ENCODE measurements around the gene CLIC2.
"Not testable (repeated sequence)": the region's sequence is repeated elsewhere in the genome, so short reads cannot be mapped to it uniquely, and the experiment has no call there.

Gene CLIC2

DNA sequence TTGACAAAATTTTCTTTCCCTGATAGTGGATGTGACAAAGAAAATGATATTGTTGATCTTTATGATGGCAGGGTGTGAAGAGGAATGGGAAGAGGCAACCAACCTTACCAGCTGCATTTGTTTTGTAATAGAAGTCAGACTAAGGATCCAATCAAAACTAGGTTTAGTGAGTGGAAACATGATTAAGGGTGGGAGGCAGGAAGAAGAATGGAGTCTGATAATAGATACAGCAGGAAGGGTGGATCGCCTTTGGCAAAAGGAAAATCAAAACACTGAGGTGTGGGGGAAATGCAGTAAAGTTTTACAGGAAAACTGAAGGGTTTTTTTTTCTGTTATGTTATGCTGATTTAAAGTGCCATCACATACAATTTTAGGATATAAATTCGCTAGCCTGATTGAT is 3.4 kb downstream of the CLIC2 start:
- no peaks in the 10 kb centered on the region for H3K36me3 ChIP-seq (ENCODE audit: control insufficient read depth in 2 of 2, insufficient read depth in 2 of 2, low read length in 2 of 2)
- H3K9ac ChIP-seq (ENCODE audit: low read length in 2 of 2): no peak overlapping the region
- H3K27me3 ChIP-seq (ENCODE audit: control insufficient read depth in 1 of 2, insufficient read depth in 2 of 2, low read length in 2 of 2): no peaks in the 10 kb centered on the region
- H3K27ac ChIP-seq (ENCODE audit: low read length): no peak overlapping the region
- no peaks in the 10 kb centered on the region for H3K9me3 ChIP-seq (ENCODE audit: control insufficient read depth in 2 of 2, low read length in 2 of 2)
- no peaks in the 10 kb centered on the region for H3K4me1 ChIP-seq (ENCODE audit: control insufficient read depth, insufficient read depth, low read length)
- H3K4me3 ChIP-seq (ENCODE audit: low read length in 2 of 2): no peak overlapping the region

DNA sequence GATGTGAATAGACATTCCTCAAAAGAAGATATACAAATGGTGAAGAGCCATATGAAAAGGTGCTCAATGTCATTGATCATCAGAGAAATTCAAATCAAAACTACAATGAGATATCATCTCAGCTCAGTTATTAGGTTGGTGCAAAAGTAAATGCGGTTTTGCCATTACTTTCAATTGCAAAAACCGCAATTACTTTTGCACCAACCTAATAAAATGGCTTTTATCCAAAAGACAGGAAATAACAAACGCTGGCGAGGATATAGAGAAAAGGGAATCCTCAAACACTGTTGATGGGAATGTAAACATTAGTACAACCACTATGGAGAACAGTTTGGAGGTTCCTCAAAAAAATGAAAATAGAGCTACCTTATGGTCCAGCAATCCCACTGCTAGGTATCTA is 5.1 kb downstream of the CLIC2 start:
- Histone ChIP-seq H3K9ac (ENCODE audit: low read length in 2 of 2) (no peak overlapping the region), H3K27ac (ENCODE audit: low read length) (no peak overlapping the region), H3K27me3 (ENCODE audit: control insufficient read depth in 1 of 2, insufficient read depth in 2 of 2, low read length in 2 of 2) (no peaks in the 10 kb centered on the region), H3K36me3 (ENCODE audit: control insufficient read depth in 2 of 2, insufficient read depth in 2 of 2, low read length in 2 of 2) (no peaks in the 10 kb centered on the region), H3K4me3 (ENCODE audit: low read length in 2 of 2) (no peak overlapping the region), H3K4me1 (ENCODE audit: control insufficient read depth, insufficient read depth, low read length) (no peaks in the 10 kb centered on the region), H3K9me3 (ENCODE audit: control insufficient read depth in 2 of 2, low read length in 2 of 2) (no peaks in the 10 kb centered on the region)

DNA sequence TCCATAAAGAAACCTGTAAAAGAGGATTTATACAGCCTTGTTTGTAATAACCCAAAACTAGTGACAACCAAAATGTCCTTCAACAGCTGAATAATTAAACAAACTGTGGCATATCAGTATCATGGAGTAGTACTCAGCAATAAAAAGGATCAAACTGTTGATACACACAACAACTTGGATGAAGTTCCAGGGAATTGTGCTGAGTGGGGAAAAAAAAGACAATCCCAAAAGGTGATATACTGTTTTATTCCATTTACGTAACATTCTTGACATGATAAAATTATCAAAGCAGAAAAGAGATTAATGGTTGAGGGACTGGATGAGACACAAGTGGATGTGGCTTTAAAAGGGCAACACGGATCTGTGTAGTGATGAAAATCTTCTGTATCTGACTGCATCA is 7.8 kb downstream of the CLIC2 start:
- H3K4me3 ChIP-seq (ENCODE audit: low read length in 2 of 2): no peak overlapping the region

DNA sequence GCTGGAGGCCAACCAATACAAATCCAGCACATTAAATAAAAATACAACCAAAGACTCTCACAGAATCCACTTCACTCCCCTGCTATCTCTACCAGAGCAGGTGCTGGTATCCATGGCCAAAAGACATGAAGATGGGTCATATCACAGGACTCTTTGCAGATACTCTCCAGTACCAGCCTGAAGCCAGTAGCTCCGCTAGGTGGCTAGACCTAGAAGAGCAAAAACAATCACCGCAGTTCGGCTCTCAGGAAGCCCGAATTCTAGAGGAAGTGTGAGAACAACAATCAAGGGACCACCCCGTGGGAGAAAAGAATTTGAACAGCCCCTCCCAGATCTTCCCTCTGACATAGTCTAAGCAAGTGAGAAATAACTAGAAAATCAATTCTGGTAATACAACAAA is 20.2 kb downstream of the CLIC2 start:
- Histone ChIP-seq H3K9ac (ENCODE audit: low read length in 2 of 2) (no peak overlapping the region), H3K4me3 (ENCODE audit: low read length in 2 of 2) (no peak overlapping the region), H3K4me1 (ENCODE audit: control insufficient read depth, insufficient read depth, low read length) (no peaks in the 10 kb centered on the region), H3K27ac (ENCODE audit: low read length) (no peak overlapping the region), H3K9me3 (ENCODE audit: control insufficient read depth in 2 of 2, low read length in 2 of 2) (no peaks in the 10 kb centered on the region), H3K27me3 (ENCODE audit: control insufficient read depth in 1 of 2, insufficient read depth in 2 of 2, low read length in 2 of 2) (no peaks in the 10 kb centered on the region), H3K36me3 (ENCODE audit: control insufficient read depth in 2 of 2, insufficient read depth in 2 of 2, low read length in 2 of 2) (no peaks in the 10 kb centered on the region)

More for the DNA sequence above, 7.8 kb downstream of the CLIC2 start:
- no peaks in the 10 kb centered on the region for H3K36me3 ChIP-seq (ENCODE audit: control insufficient read depth in 2 of 2, insufficient read depth in 2 of 2, low read length in 2 of 2)
- H3K27me3 ChIP-seq (ENCODE audit: control insufficient read depth in 1 of 2, insufficient read depth in 2 of 2, low read length in 2 of 2): no peaks in the 10 kb centered on the region
- H3K27ac ChIP-seq (ENCODE audit: low read length): no peak overlapping the region
- no peaks in the 10 kb centered on the region for H3K4me1 ChIP-seq (ENCODE audit: control insufficient read depth, insufficient read depth, low read length)
- no peak overlapping the region for H3K9ac ChIP-seq (ENCODE audit: low read length in 2 of 2)
- H3K9me3 ChIP-seq (ENCODE audit: control insufficient read depth in 2 of 2, low read length in 2 of 2): no peaks in the 10 kb centered on the region

DNA sequence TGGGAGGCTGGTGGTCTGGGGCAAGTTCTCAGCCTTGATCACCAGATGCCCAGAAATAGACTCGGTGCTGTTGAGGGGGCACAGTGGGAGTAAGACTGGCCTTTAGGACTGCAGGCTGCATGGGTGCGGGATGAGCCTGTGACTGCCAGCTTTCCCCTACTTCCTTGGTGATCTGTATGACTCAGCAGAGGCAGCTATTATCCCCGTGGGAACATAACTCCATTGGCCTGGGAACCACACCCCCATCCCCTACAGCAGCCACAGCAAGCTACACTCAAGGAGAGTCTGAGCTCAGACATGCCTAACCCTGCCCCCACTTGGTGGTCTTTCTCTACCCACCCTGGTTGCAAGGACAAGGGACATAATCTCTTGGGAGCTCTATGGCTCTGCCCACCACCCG is 20.6 kb downstream of the CLIC2 start:
- no peak overlapping the region for H3K4me3 ChIP-seq (ENCODE audit: low read length in 2 of 2)
- no peaks in the 10 kb centered on the region for H3K9me3 ChIP-seq (ENCODE audit: control insufficient read depth in 2 of 2, low read length in 2 of 2)
- no peaks in the 10 kb centered on the region for H3K36me3 ChIP-seq (ENCODE audit: control insufficient read depth in 2 of 2, insufficient read depth in 2 of 2, low read length in 2 of 2)
- no peak overlapping the region for H3K9ac ChIP-seq (ENCODE audit: low read length in 2 of 2)
- no peaks in the 10 kb centered on the region for H3K27me3 ChIP-seq (ENCODE audit: control insufficient read depth in 1 of 2, insufficient read depth in 2 of 2, low read length in 2 of 2)
- no peaks in the 10 kb centered on the region for H3K4me1 ChIP-seq (ENCODE audit: control insufficient read depth, insufficient read depth, low read length)
- no peak overlapping the region for H3K27ac ChIP-seq (ENCODE audit: low read length)

DNA sequence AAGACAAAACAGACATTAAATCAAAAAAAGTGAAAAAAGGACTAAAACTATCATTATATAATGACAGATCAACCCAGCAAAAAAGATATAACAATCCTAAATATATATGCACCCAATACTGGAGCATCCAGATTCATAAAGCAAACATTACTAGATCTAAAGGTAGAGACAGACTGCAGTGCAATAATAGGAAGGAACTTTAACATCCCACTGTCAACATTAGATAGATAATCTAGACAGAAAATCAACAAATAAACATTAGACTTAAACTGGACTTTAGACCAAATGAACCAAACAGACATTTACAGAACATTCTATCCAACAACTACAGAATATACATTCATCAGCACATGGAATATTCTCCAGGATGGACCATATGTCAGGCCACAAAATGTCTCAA is 40.6 kb downstream of the CLIC2 start:
- no peaks in the 10 kb centered on the region for H3K27me3 ChIP-seq (ENCODE audit: control insufficient read depth in 1 of 2, insufficient read depth in 2 of 2, low read length in 2 of 2)
- no peaks in the 10 kb centered on the region for H3K4me1 ChIP-seq (ENCODE audit: control insufficient read depth, insufficient read depth, low read length)
- H3K36me3 ChIP-seq (ENCODE audit: control insufficient read depth in 2 of 2, insufficient read depth in 2 of 2, low read length in 2 of 2): no peaks in the 10 kb centered on the region
- H3K4me3 ChIP-seq (ENCODE audit: low read length in 2 of 2): no peak overlapping the region
- no peak overlapping the region for H3K27ac ChIP-seq (ENCODE audit: low read length)
- H3K9me3 ChIP-seq (ENCODE audit: control insufficient read depth in 2 of 2, low read length in 2 of 2): no peaks in the 10 kb centered on the region
- no peak overlapping the region for H3K9ac ChIP-seq (ENCODE audit: low read length in 2 of 2)

DNA sequence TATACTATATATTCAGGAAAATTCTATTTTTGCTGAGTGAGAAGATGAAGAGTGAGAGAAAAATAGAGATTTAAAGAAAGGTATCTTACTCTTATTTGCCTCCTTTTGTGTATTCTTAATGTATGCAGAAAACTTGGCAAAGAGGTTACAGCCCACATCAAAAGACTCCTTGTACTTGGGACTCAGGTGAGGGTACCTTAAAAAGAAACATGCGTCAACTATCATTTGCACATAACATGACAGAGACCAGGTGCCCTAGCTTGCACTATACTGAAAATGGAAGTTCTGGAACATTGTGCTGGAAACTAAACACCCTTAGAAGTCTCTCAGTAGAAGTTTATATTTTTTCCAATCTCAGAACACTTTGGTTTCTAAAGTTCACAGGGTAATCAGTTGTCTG is 54.5 kb downstream of the CLIC2 start:
- Histone ChIP-seq H3K27me3 (ENCODE audit: control insufficient read depth in 1 of 2, insufficient read depth in 2 of 2, low read length in 2 of 2) (no peaks in the 10 kb centered on the region), H3K36me3 (ENCODE audit: control insufficient read depth in 2 of 2, insufficient read depth in 2 of 2, low read length in 2 of 2) (no peaks in the 10 kb centered on the region), H3K4me3 (ENCODE audit: low read length in 2 of 2) (no peak overlapping the region), H3K9ac (ENCODE audit: low read length in 2 of 2) (no peak overlapping the region), H3K9me3 (ENCODE audit: control insufficient read depth in 2 of 2, low read length in 2 of 2) (no peaks in the 10 kb centered on the region), H3K4me1 (ENCODE audit: control insufficient read depth, insufficient read depth, low read length) (no peaks in the 10 kb centered on the region), H3K27ac (ENCODE audit: low read length) (no peak overlapping the region)

DNA sequence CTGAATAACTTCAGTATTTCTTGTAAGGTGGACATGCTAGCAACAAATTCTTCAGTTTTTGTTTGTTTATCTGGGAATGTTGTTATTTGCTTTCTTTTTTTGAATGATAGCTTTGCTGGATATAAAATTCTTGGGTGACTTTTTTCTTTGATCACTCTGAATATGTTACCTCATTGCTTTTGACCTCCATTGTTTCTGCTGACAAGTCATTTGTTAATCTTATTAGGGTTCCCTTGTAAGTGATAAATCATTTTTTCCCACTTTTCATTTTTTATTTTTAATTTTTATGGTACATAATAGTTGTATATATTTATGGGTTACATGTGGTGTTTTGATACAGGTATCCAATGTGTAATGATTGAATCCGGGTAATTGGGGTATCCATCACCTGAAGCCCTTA is 63.4 kb downstream of the CLIC2 start:
- no peaks in the 10 kb centered on the region for H3K9me3 ChIP-seq (ENCODE audit: control insufficient read depth in 2 of 2, low read length in 2 of 2)
- H3K27me3 ChIP-seq (ENCODE audit: control insufficient read depth in 1 of 2, insufficient read depth in 2 of 2, low read length in 2 of 2): no peaks in the 10 kb centered on the region

DNA sequence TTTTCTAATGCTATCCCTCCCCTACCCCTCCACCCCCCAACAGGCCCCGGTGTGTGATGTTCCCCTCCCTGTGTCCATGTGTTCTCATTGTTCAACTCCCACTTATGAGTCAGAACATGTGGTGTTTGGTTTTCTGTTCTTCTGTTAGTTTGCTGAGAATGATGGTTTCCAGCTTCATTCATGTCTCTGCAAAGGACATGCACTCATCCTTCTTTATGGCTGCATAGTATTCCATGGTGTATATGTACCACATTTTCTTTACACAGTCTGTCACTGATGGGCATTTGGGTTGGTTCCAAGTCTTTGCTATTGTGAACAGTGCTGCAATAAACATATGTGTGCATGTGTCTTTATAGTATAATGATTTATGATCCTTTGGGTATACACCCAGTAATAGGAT is 66.4 kb downstream of the CLIC2 start:
- not testable (repeated sequence) for H3K36me3 ChIP-seq (ENCODE audit: control insufficient read depth in 2 of 2, insufficient read depth in 2 of 2, low read length in 2 of 2); H3K4me1 ChIP-seq (ENCODE audit: control insufficient read depth, insufficient read depth, low read length); H3K9ac ChIP-seq (ENCODE audit: low read length in 2 of 2); H3K9me3 ChIP-seq (ENCODE audit: control insufficient read depth in 2 of 2, low read length in 2 of 2); H3K27me3 ChIP-seq (ENCODE audit: control insufficient read depth in 1 of 2, insufficient read depth in 2 of 2, low read length in 2 of 2); H3K4me3 ChIP-seq (ENCODE audit: low read length in 2 of 2); H3K27ac ChIP-seq (ENCODE audit: low read length)

More for the DNA sequence above, 63.4 kb downstream of the CLIC2 start:
- no peak overlapping the region for H3K9ac ChIP-seq (ENCODE audit: low read length in 2 of 2)
- H3K4me3 ChIP-seq (ENCODE audit: low read length in 2 of 2): no peak overlapping the region
- no peaks in the 10 kb centered on the region for H3K36me3 ChIP-seq (ENCODE audit: control insufficient read depth in 2 of 2, insufficient read depth in 2 of 2, low read length in 2 of 2)
- H3K27ac ChIP-seq (ENCODE audit: low read length): no peak overlapping the region
- no peaks in the 10 kb centered on the region for H3K4me1 ChIP-seq (ENCODE audit: control insufficient read depth, insufficient read depth, low read length)

DNA sequence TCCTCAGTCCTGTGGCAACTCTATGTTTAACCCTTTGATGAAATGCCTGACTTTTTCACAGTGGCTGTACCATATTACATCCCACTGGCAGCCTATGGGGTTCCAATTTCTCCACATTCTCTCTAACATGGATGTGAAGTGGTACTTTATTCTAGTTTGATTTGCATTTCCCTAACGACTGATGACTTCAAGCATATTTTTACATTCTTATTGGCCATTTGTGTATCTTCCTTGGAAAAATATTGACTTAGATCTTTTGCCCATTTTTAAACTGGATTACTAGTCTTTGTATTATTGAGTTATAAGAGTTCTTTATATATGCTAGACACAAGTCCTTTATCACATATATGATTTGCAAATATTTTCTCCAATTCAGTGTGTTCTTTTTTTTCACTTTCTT is 68.0 kb downstream of the CLIC2 start:
- no peak overlapping the region for H3K9ac ChIP-seq (ENCODE audit: low read length in 2 of 2)
- no peaks in the 10 kb centered on the region for H3K27me3 ChIP-seq (ENCODE audit: control insufficient read depth in 1 of 2, insufficient read depth in 2 of 2, low read length in 2 of 2)
- no peaks in the 10 kb centered on the region for H3K36me3 ChIP-seq (ENCODE audit: control insufficient read depth in 2 of 2, insufficient read depth in 2 of 2, low read length in 2 of 2)
- no peak overlapping the region for H3K27ac ChIP-seq (ENCODE audit: low read length)
- no peak overlapping the region for H3K4me3 ChIP-seq (ENCODE audit: low read length in 2 of 2)
- peaks cover 5% of the 10 kb centered on the region for H3K4me1 ChIP-seq (ENCODE audit: control insufficient read depth, insufficient read depth, low read length)
- H3K9me3 ChIP-seq (ENCODE audit: control insufficient read depth in 2 of 2, low read length in 2 of 2): no peaks in the 10 kb centered on the region

DNA sequence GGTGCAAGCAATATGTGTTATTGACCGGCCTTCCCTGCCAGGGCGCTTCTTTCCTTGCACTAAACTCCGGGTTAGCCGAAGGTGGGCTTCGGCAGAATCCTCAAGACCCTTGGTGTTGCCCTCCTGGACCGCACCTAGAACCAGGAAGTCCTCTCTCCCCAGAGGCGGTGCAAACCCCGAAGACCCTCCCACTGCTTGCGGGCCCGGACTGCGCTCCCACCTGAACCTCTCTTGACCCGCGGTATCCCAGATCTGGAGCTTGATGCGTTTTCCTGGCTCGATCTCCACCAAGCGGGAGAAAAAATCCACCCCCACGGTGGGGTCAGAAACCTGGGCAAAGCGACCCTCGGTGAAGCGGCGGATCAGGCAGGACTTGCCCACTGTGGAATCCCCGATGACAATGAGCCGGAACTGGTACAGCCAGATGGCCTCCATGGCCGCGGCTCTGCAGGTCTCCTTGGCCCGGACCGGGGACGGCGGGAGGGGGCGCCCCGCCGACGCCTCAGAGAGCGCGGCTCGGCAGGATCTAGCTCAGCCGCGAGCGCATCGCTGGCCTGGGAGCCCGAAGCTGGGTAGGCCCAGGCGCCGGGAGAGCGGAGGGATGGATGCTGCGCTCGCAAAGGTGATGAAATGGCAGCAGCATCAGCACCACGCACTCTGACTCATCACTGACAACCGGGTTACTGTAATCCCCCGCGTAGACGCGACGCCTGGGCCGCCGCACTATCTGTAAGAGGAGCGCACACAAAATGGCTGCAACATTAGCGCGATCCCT is 70.4 kb downstream of the CLIC2 start, which contains the start of gene RAB39B:
TSS of gene RAB39B (minus strand) at position 638 of the 775 bp plus-strand sequence. CDS start at position 435, 203 bp downstream.
- Histone ChIP-seq H3K9me3 (ENCODE audit: control insufficient read depth in 2 of 2, low read length in 2 of 2) (no peaks in the 10 kb centered on the region), H3K9ac (ENCODE audit: low read length in 2 of 2) (no peak within 1 kb of the TSS), H3K27ac (ENCODE audit: low read length) (no peak within 1 kb of the TSS)

More for the DNA sequence above, 70.4 kb downstream of the CLIC2 start, which contains the start of gene RAB39B:
- H3K4me3 ChIP-seq (ENCODE audit: low read length in 2 of 2): peak within 1 kb of the TSS; percentile 31 to 66
- peaks cover 5% of the 10 kb centered on the region for H3K4me1 ChIP-seq (ENCODE audit: control insufficient read depth, insufficient read depth, low read length)
- H3K36me3 ChIP-seq (ENCODE audit: control insufficient read depth in 2 of 2, insufficient read depth in 2 of 2, low read length in 2 of 2): no peaks in the 10 kb centered on the region
- no peaks in the 10 kb centered on the region for H3K27me3 ChIP-seq (ENCODE audit: control insufficient read depth in 1 of 2, insufficient read depth in 2 of 2, low read length in 2 of 2)

Measured in stomach smooth muscle (tissue), 2 donors.